GM10847 (cell line): Measurements from ENCODE around the gene TGFBR1.

ENCODE experiments used
- POLR2A ChIP-seq: IDR thresholded peaks from 2 replicates; pipeline ENCODE4 v1.6.1; 2011; ENCODE audit not compliant: insufficient read length; ENCODE audit errors: extremely low read depth

TGFBR1 gene

GRCh38 chr9:99192786-99193465 lies 88.0 kb downstream of the TGFBR1 start:
- no peak for TF ChIP-seq POLR2A

- no peak for TF ChIP-seq POLR2A
Measured at GRCh38 chr9:99193466-99193821, 88.5 kb downstream of the TGFBR1 start.

GRCh38 chr9:99197124-99197630 lies 92.3 kb downstream of the TGFBR1 start:
- no peak for TF ChIP-seq POLR2A

- TF ChIP-seq POLR2A: no peak
Measured at GRCh38 chr9:99197987-99198386, 93.1 kb downstream of the TGFBR1 start.

- no peak for TF ChIP-seq POLR2A
Measured at GRCh38 chr9:99199938-99200539, 95.1 kb downstream of the TGFBR1 start.

GRCh38 chr9:99201603-99202002 lies 96.7 kb downstream of the TGFBR1 start:
- no peak for TF ChIP-seq POLR2A
